ENCODE measurements around the gene SCLY. TPM values are rescaled to one million over a fixed set of nuclear protein-coding genes. Genes with fewer than 3 reads are reported as not detected.

The SCLY gene
- total RNA-seq, 4 donors from 2014 or later = 5.5 to 14.5 (median 9.6) TPM

- TF ChIP-seq EP300 (IDR thresholded peaks at IDR 0.05) = no peak
- TF ChIP-seq, protein P1, sequence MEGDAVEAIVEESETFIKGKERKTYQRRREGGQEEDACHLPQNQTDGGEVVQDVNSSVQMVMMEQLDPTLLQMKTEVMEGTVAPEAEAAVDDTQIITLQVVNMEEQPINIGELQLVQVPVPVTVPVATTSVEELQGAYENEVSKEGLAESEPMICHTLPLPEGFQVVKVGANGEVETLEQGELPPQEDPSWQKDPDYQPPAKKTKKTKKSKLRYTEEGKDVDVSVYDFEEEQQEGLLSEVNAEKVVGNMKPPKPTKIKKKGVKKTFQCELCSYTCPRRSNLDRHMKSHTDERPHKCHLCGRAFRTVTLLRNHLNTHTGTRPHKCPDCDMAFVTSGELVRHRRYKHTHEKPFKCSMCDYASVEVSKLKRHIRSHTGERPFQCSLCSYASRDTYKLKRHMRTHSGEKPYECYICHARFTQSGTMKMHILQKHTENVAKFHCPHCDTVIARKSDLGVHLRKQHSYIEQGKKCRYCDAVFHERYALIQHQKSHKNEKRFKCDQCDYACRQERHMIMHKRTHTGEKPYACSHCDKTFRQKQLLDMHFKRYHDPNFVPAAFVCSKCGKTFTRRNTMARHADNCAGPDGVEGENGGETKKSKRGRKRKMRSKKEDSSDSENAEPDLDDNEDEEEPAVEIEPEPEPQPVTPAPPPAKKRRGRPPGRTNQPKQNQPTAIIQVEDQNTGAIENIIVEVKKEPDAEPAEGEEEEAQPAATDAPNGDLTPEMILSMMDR (IDR thresholded peaks at IDR 0.05) = no peak
- no peak for TF ChIP-seq POLR2AphosphoS5 (IDR thresholded peaks at IDR 0.05)
- TF ChIP-seq POLR2A (IDR thresholded peaks at IDR 0.05) = no peak
- DNase-seq (ENCODE audit: low spot score in 2 of 2) = no peak
- WGBS = 45% methylated on average over 16 of the region's 22 CpGs
- Histone ChIP-seq H3K4me1 (peaks cover 33% of the 10 kb centered on the region), H3K36me3 (no peaks in the 10 kb centered on the region), H3K4me3 (no peak within 1 kb of the TSS), H3K9me3 (no peaks in the 10 kb centered on the region), H3K27me3 (peaks cover 14% of the 10 kb centered on the region), H3K27ac (no peak within 1 kb of the TSS)
Measured at GRCh38 chr2:238138331-238139195, 77.8 kb downstream of the SCLY start, which contains the start of gene KLHL30. TSS of gene KLHL30 (plus strand) at chr2:238138668. CDS start at chr2:238140755, 2,087 bp downstream.

- Histone ChIP-seq H3K36me3 (no peaks in the 10 kb centered on the region), H3K9me3 (no peaks in the 10 kb centered on the region), H3K4me1 (peaks cover 38% of the 10 kb centered on the region), H3K27me3 (peaks cover 14% of the 10 kb centered on the region), H3K4me3 (no peak overlapping the region), H3K27ac (no peak overlapping the region)
- WGBS = 55% methylated on average over 30 of the region's 56 CpGs
- no peak for DNase-seq (ENCODE audit: low spot score in 2 of 2)
- TF ChIP-seq POLR2A (IDR thresholded peaks at IDR 0.05) (no peak), EP300 (IDR thresholded peaks at IDR 0.05) (no peak), POLR2AphosphoS5 (IDR thresholded peaks at IDR 0.05) (no peak)
- TF ChIP-seq, protein P1 (IDR thresholded peaks at IDR 0.05) = peak; percentile 7 to 46
Measured at GRCh38 chr2:238139196-238140039, 78.6 kb downstream of the SCLY start.

GRCh38 chr2:238140040-238140439 lies 79.2 kb downstream of the SCLY start:
- H3K27me3 ChIP-seq = peaks cover 14% of the 10 kb centered on the region
- DNase-seq (ENCODE audit: low spot score in 2 of 2) = no peak
- H3K27ac ChIP-seq = no peak overlapping the region
- no peaks in the 10 kb centered on the region for H3K36me3 ChIP-seq
- TF ChIP-seq POLR2AphosphoS5 (IDR thresholded peaks at IDR 0.05) = no peak
- 87% methylated on average over 3 of the region's 7 CpGs for WGBS
- no peaks in the 10 kb centered on the region for H3K9me3 ChIP-seq
- peaks cover 38% of the 10 kb centered on the region for H3K4me1 ChIP-seq
- no peak overlapping the region for H3K4me3 ChIP-seq

DNA sequence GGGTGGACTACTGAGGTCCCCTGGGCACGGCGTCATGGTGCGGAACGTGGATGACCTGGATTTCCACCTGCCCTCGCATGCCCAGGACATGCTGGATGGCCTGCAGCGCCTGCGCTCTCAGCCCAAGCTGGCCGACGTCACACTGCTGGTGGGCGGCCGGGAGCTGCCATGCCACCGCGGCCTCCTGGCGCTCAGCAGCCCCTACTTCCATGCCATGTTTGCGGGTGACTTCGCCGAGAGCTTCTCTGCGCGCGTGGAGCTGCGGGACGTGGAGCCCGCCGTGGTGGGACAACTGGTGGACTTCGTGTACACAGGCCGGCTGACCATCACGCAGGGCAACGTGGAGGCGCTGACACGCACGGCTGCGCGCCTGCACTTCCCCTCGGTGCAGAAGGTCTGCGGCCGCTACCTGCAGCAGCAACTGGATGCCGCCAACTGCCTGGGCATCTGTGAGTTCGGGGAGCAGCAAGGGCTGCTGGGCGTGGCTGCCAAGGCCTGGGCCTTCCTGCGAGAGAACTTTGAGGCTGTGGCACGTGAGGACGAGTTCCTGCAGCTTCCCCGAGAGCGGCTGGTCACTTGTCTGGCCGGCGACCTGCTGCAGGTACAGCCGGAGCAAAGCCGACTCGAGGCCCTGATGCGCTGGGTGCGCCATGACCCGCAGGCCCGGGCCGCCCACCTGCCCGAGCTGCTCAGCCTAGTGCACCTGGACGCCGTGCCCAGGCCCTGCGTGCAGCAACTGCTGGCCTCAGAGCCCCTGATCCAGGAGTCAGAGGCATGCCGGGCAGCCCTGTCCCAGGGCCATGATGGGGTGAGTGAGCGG lies 80.1 kb downstream of the SCLY start:
- Histone ChIP-seq H3K4me1 (peaks cover 38% of the 10 kb centered on the region), H3K27me3 (peaks cover 14% of the 10 kb centered on the region), H3K27ac (no peak overlapping the region), H3K36me3 (no peaks in the 10 kb centered on the region), H3K9me3 (no peaks in the 10 kb centered on the region), H3K4me3 (no peak overlapping the region)
- 92% methylated on average over 31 of the region's 60 CpGs for WGBS
- DNase-seq (ENCODE audit: low spot score in 2 of 2) = no peak
- TF ChIP-seq POLR2A (IDR thresholded peaks at IDR 0.05) (no peak), POLR2AphosphoS5 (IDR thresholded peaks at IDR 0.05) (no peak), EP300 (IDR thresholded peaks at IDR 0.05) (no peak)
- TF ChIP-seq, protein P1 (IDR thresholded peaks at IDR 0.05) = no peak

GRCh38 chr2:238141541-238142318 lies 80.9 kb downstream of the SCLY start:
- no peak overlapping the region for H3K4me3 ChIP-seq
- DNase-seq (ENCODE audit: low spot score in 2 of 2) = no peak
- WGBS = 52% methylated on average over 9 of the region's 10 CpGs
- H3K36me3 ChIP-seq = no peaks in the 10 kb centered on the region
- TF ChIP-seq POLR2AphosphoS5 (IDR thresholded peaks at IDR 0.05) = no peak
- no peak for TF ChIP-seq EP300 (IDR thresholded peaks at IDR 0.05)
- TF ChIP-seq, protein P1 (IDR thresholded peaks at IDR 0.05) = no peak
- no peak for TF ChIP-seq POLR2A (IDR thresholded peaks at IDR 0.05)
- H3K27me3 ChIP-seq = peaks cover 14% of the 10 kb centered on the region
- H3K4me1 ChIP-seq = peaks cover 38% of the 10 kb centered on the region
- H3K27ac ChIP-seq = no peak overlapping the region
- H3K9me3 ChIP-seq = no peaks in the 10 kb centered on the region

All from suprapubic skin (tissue), 4 donors.